Right hindlimb (tissue), 1 donor: ENCODE results near the gene GFI1B.
"Not testable (repeated sequence)": the region's sequence is repeated elsewhere in the genome, so short reads cannot be mapped to it uniquely, and the experiment has no call there.

ENCODE experiments used
- DNase-seq: peaks from one replicate; pipeline ENCODE4 v3.0.0-alpha.2; 2018

Gene GFI1B

GRCh38 chr9:132978451-132979131, at the start of gene GFI1B:
TSS of gene GFI1B (plus strand) at chr9:132978694. CDS start at chr9:132986679, 7,985 bp downstream.
- no peak for DNase-seq

- DNase-seq = no peak
These were observed 47.2 kb upstream of the GFI1B start for GRCh38 chr9:132931178-132931735.

- no peak for DNase-seq
These were observed 43.5 kb upstream of the GFI1B start for GRCh38 chr9:132935026-132935425.

- no peak for DNase-seq
These were observed 41.0 kb upstream of the GFI1B start for GRCh38 chr9:132937463-132937901.

- DNase-seq = no peak
These were observed 39.3 kb upstream of the GFI1B start for GRCh38 chr9:132939169-132939568.

- no peak for DNase-seq
These were observed 35.8 kb upstream of the GFI1B start for GRCh38 chr9:132942541-132943182.

- DNase-seq = no peak
These were observed 34.7 kb upstream of the GFI1B start for GRCh38 chr9:132943651-132944293.

- peak; percentile 99 for DNase-seq
These were observed 34.0 kb upstream of the GFI1B start, which contains the start of gene TSC1 for GRCh38 chr9:132944294-132945185. TSS of gene TSC1 (minus strand) at chr9:132944616. CDS start at chr9:132928872, 15,744 bp downstream.

- DNase-seq = no peak
These were observed 33.0 kb upstream of the GFI1B start for GRCh38 chr9:132945186-132946130.

GRCh38 chr9:132946211-132946610, 32.3 kb upstream of the GFI1B start:
- DNase-seq = no peak

- no peak for DNase-seq
These were observed 31.7 kb upstream of the GFI1B start for GRCh38 chr9:132946631-132947295.

- DNase-seq = no peak
These were observed 30.7 kb upstream of the GFI1B start for GRCh38 chr9:132947756-132948155.

- no peak for DNase-seq
These were observed 29.9 kb upstream of the GFI1B start for GRCh38 chr9:132948482-132949050.

GRCh38 chr9:132949709-132950108, 28.8 kb upstream of the GFI1B start:
- DNase-seq = no peak

- DNase-seq = no peak
These were observed 23.4 kb upstream of the GFI1B start for GRCh38 chr9:132955123-132955522.

GRCh38 chr9:132955768-132956167, 22.7 kb upstream of the GFI1B start:
- DNase-seq = no peak

- DNase-seq = no peak
These were observed 20.7 kb upstream of the GFI1B start for GRCh38 chr9:132957805-132958204.

- no peak for DNase-seq
These were observed 17.5 kb upstream of the GFI1B start for GRCh38 chr9:132961002-132961401.

- no peak for DNase-seq
These were observed 13.0 kb upstream of the GFI1B start for GRCh38 chr9:132965478-132965877.

- not testable (repeated sequence) for DNase-seq
These were observed 10.6 kb upstream of the GFI1B start for GRCh38 chr9:132967908-132968307.
